ENCODE data around the gene FHAD1. TPM values are rescaled to one million over a fixed set of nuclear protein-coding genes. Genes with fewer than 3 reads are reported as not detected.

Gene FHAD1
- total and polyA plus RNA-seq, 5 experiments from 2014 or later, result not detected

- Mint-ChIP-seq H3K9me3 (no peaks in the 10 kb centered on the region), H3K4me1 (peaks cover 0 to 5% (median under 1%) of the 10 kb centered on the region in 4 donors), H3K27ac (no peak overlapping the region), H3K27me3 (peaks cover 11 to 47% (median 20%) of the 10 kb centered on the region in 5 donors), H3K36me3 (no peaks in the 10 kb centered on the region), H3K4me3 (no peak overlapping the region)
- POLR2A ChIA-PET, result no interaction called here
- DNase-seq, result no peak
- ATAC-seq, result no peak
Measured at GRCh38 chr1:15332952-15333715, 86.1 kb downstream of the FHAD1 start.

- Mint-ChIP-seq H3K36me3 (no peaks in the 10 kb centered on the region), H3K4me1 (peaks cover 0 to 6% (median 3%) of the 10 kb centered on the region in 4 donors), H3K4me3 (no peak overlapping the region), H3K9me3 (no peaks in the 10 kb centered on the region), H3K27ac (no peak overlapping the region), H3K27me3 (peaks cover 9 to 50% (median 18%) of the 10 kb centered on the region in 5 donors)
- POLR2A ChIA-PET, result no interaction called here
- no peak for DNase-seq
- ATAC-seq, result no peak
Measured at GRCh38 chr1:15334995-15335394, 88.0 kb downstream of the FHAD1 start.

GRCh38 chr1:15336866-15337265, 89.8 kb downstream of the FHAD1 start:
- no peak for DNase-seq
- Mint-ChIP-seq H3K36me3 (no peaks in the 10 kb centered on the region), H3K4me1 (peaks cover 0 to 19% (median 3%) of the 10 kb centered on the region in 4 donors), H3K27me3 (peaks cover 9 to 34% (median 14%) of the 10 kb centered on the region in 5 donors), H3K27ac (no peak overlapping the region), H3K9me3 (no peaks in the 10 kb centered on the region), H3K4me3 (no peak overlapping the region)
- POLR2A ChIA-PET, result no interaction called here
- ATAC-seq, result no peak

- POLR2A ChIA-PET, result no interaction called here
- Mint-ChIP-seq H3K9me3 (no peaks in the 10 kb centered on the region), H3K36me3 (no peaks in the 10 kb centered on the region), H3K27ac (peak overlapping the region in 1 of 10 donors; percentile 83), H3K4me3 (no peak overlapping the region), H3K27me3 (peaks cover 10 to 34% (median 15%) of the 10 kb centered on the region in 5 donors), H3K4me1 (peaks cover 0 to 22% (median 3%) of the 10 kb centered on the region in 4 donors)
- DNase-seq, result no peak
- no peak for ATAC-seq
Measured at GRCh38 chr1:15337656-15338402, 90.8 kb downstream of the FHAD1 start.

GRCh38 chr1:15339570-15339969, 92.5 kb downstream of the FHAD1 start:
- POLR2A ChIA-PET, result no interaction called here
- no peak overlapping the region for H3K27ac Mint-ChIP-seq

GRCh38 chr1:15341228-15341627, 94.2 kb downstream of the FHAD1 start:
- Mint-ChIP-seq H3K27ac (peak overlapping the region in 2 of 10 donors; percentile 53 to 58), H3K4me1 (peaks cover 7 to 43% (median 13%) of the 10 kb centered on the region in 4 donors), H3K9me3 (no peaks in the 10 kb centered on the region), H3K4me3 (no peak overlapping the region), H3K27me3 (peaks cover 19 to 60% (median 35%) of the 10 kb centered on the region in 5 donors), H3K36me3 (no peaks in the 10 kb centered on the region)
- ATAC-seq, result no peak
- POLR2A ChIA-PET, result no interaction called here
- no peak for DNase-seq

More at GRCh38 chr1:15339570-15339969, 92.5 kb downstream of the FHAD1 start:
- Mint-ChIP-seq H3K4me1 (peaks cover 0 to 28% (median 3%) of the 10 kb centered on the region in 4 donors), H3K9me3 (no peaks in the 10 kb centered on the region), H3K27me3 (peaks cover 17 to 51% (median 24%) of the 10 kb centered on the region in 5 donors), H3K4me3 (no peak overlapping the region), H3K36me3 (no peaks in the 10 kb centered on the region)
- no peak for ATAC-seq
- DNase-seq, result no peak

- Mint-ChIP-seq H3K27ac (peak overlapping the region in 2 of 10 donors; percentile 53 to 58), H3K4me1 (peaks cover 7 to 49% (median 13%) of the 10 kb centered on the region in 4 donors), H3K4me3 (peak overlapping the region in 2 of 10 donors; percentile 8 to 27), H3K36me3 (no peaks in the 10 kb centered on the region), H3K27me3 (peaks cover 13 to 60% (median 35%) of the 10 kb centered on the region in 5 donors), H3K9me3 (no peaks in the 10 kb centered on the region)
- ATAC-seq, result no peak
- POLR2A ChIA-PET, result no interaction called here
- no peak for DNase-seq
Measured at GRCh38 chr1:15341634-15342407, 94.8 kb downstream of the FHAD1 start.

- Mint-ChIP-seq H3K36me3 (no peaks in the 10 kb centered on the region), H3K27ac (peak overlapping the region in 2 of 10 donors; percentile 53 to 58), H3K4me1 (peaks cover 7 to 56% (median 15%) of the 10 kb centered on the region in 4 donors), H3K4me3 (peak overlapping the region in 1 of 10 donors; percentile 8), H3K27me3 (peaks cover 13 to 60% (median 36%) of the 10 kb centered on the region in 5 donors), H3K9me3 (no peaks in the 10 kb centered on the region)
- DNase-seq, result no peak
- ATAC-seq, result no peak
- POLR2A ChIA-PET, result no interaction called here
Measured at GRCh38 chr1:15342408-15342967, 95.5 kb downstream of the FHAD1 start.

- H3K36me3 Mint-ChIP-seq, result no peaks in the 10 kb centered on the region
- ATAC-seq, result no peak
- peaks cover 7 to 59% (median 17%) of the 10 kb centered on the region in 4 donors for H3K4me1 Mint-ChIP-seq
- H3K27ac Mint-ChIP-seq, result no peak overlapping the region
- DNase-seq, result no peak
- H3K4me3 Mint-ChIP-seq, result peak overlapping the region in 1 of 10 donors; percentile 3
- H3K27me3 Mint-ChIP-seq, result peaks cover 16 to 59% (median 40%) of the 10 kb centered on the region in 5 donors
- POLR2A ChIA-PET, result no interaction called here
- H3K9me3 Mint-ChIP-seq, result no peaks in the 10 kb centered on the region
Measured at GRCh38 chr1:15343099-15343498, 96.1 kb downstream of the FHAD1 start.

- H3K9me3 Mint-ChIP-seq, result no peaks in the 10 kb centered on the region
- H3K36me3 Mint-ChIP-seq, result no peaks in the 10 kb centered on the region
- H3K27ac Mint-ChIP-seq, result no peak overlapping the region
- peaks cover 16 to 55% (median 35%) of the 10 kb centered on the region in 5 donors for H3K27me3 Mint-ChIP-seq
- H3K4me3 Mint-ChIP-seq, result no peak overlapping the region
- peaks cover 4 to 58% (median 17%) of the 10 kb centered on the region in 4 donors for H3K4me1 Mint-ChIP-seq
- POLR2A ChIA-PET, result no interaction called here
- ATAC-seq (no peak), DNase-seq (no peak)
Measured at GRCh38 chr1:15343729-15344128, 96.7 kb downstream of the FHAD1 start.

- Mint-ChIP-seq H3K27me3 (peaks cover 16 to 61% (median 35%) of the 10 kb centered on the region in 5 donors), H3K4me1 (peaks cover 4 to 58% (median 17%) of the 10 kb centered on the region in 4 donors), H3K4me3 (no peak overlapping the region), H3K9me3 (no peaks in the 10 kb centered on the region), H3K27ac (peak overlapping the region in 1 of 10 donors; percentile 24), H3K36me3 (no peaks in the 10 kb centered on the region)
- no peak for ATAC-seq
- POLR2A ChIA-PET, result no interaction called here
- DNase-seq, result no peak
Measured at GRCh38 chr1:15344380-15344779, 97.4 kb downstream of the FHAD1 start.
